SU-DHL-6 (cell line): Measurements from ENCODE around the gene ELMO2.

Experiments used
- H2AFZ ChIP-seq: fragments of 200-600 bp; sonication (generic); 2 replicates; pipeline ENCODE4 v1.6.1; 2014; ENCODE audit warnings: low read depth, mild to moderate bottlenecking, moderate library complexity, mixed read lengths, antibody characterized with exemption, low read length; ENCODE audit not compliant: severe bottlenecking
- H3F3A ChIP-seq: fragments of 200-600 bp; shearing (Covaris generic); 2 replicates; pipeline ENCODE4 v1.6.0; 2016; ENCODE audit warnings: antibody characterized with exemption, mild to moderate bottlenecking; ENCODE audit not compliant: insufficient read depth
- H3K27ac ChIP-seq: fragments of 200-600 bp; sonication (generic); 2 replicates; pipeline ENCODE4 v1.5.1; 2016; ENCODE audit warnings: low read depth, mild to moderate bottlenecking, low read length, moderate library complexity, mixed read lengths
- H3K27me3 ChIP-seq: fragments of 200-600 bp; sonication (generic), shearing (Covaris generic); 2 replicates; pipeline ENCODE4 v1.6.0; 2014; ENCODE audit warnings: mild to moderate bottlenecking, low read length
- H3K36me3 ChIP-seq: fragments of 200-600 bp; sonication (generic); 2 replicates; pipeline ENCODE4 v1.6.1; 2014; ENCODE audit warnings: mild to moderate bottlenecking, low read length, mixed read lengths
- H3K4me2 ChIP-seq: fragments of 300-600, 200-600 bp; shearing (Covaris generic), sonication (generic); 2 replicates; pipeline ENCODE4 v1.6.0; 2014; ENCODE audit warnings: low read length, low read depth, mild to moderate bottlenecking; ENCODE audit not compliant: poor library complexity, severe bottlenecking
- H3K4me3 ChIP-seq: fragments of 200-600 bp; sonication (generic); 2 replicates; pipeline ENCODE4 v1.5.1; 2014; ENCODE audit warnings: antibody characterized with exemption, low read length, mild to moderate bottlenecking, mixed read lengths; ENCODE audit not compliant: insufficient read depth, poor library complexity, severe bottlenecking
- H3K79me2 ChIP-seq: fragments of 200-600 bp; sonication (generic); 2 replicates; pipeline ENCODE4 v1.6.1; 2014; ENCODE audit warnings: mild to moderate bottlenecking, low read length, moderate library complexity; ENCODE audit not compliant: insufficient read depth
- H3K9ac ChIP-seq: fragments of 200-600 bp; sonication (generic); 2 replicates; pipeline ENCODE4 v1.7.0; 2014; ENCODE audit warnings: mild to moderate bottlenecking, low read length
- H3K9me2 ChIP-seq: fragments of 200-600 bp; sonication (generic); replicated peaks from 2 replicates; pipeline ENCODE4 v1.6.1; 2014; ENCODE audit warnings: low read length; ENCODE audit not compliant: insufficient read depth
- H3K9me3 ChIP-seq: fragments of 200-600 bp; sonication (generic); 2 replicates; pipeline ENCODE4 v1.6.1; 2014; ENCODE audit warnings: low read length, mixed read lengths; ENCODE audit not compliant: insufficient read depth
- H4K20me1 ChIP-seq: fragments of 200-600 bp; sonication (generic); 2 replicates; pipeline ENCODE4 v1.6.1; 2014; ENCODE audit warnings: low read depth, mild to moderate bottlenecking, antibody characterized with exemption, low read length, moderate library complexity, mixed read lengths
- EZH2phosphoT487 ChIP-seq: fragments of 200-600 bp; sonication (generic), shearing (Covaris generic); conservative IDR thresholded peaks from 2 replicates; pipeline ENCODE4 v1.6.1; 2018; ENCODE audit warnings: mild to moderate bottlenecking, antibody characterized with exemption, low read length, moderate library complexity, mixed read lengths
- TF ChIP-seq, protein P1 (sequence below): fragments of 200-600 bp; sonication (generic); IDR thresholded peaks from one replicate; pipeline ENCODE4 v1.5.1; 2017; ENCODE audit warnings: antibody characterized with exemption, mild to moderate bottlenecking, low read length, moderate library complexity; ENCODE audit not compliant: insufficient read depth, poor library complexity, severe bottlenecking

ELMO2 gene

GRCh38 chr20:46343348-46343974 lies 63.0 kb downstream of the ELMO2 start:
- H2AFZ ChIP-seq: no peak overlapping the region
- H3F3A ChIP-seq: no peaks in the 10 kb centered on the region
- H3K4me2 ChIP-seq: no peak overlapping the region
- no peaks in the 10 kb centered on the region for H3K27me3 ChIP-seq
- H3K27ac ChIP-seq: no peak overlapping the region
- H3K9ac ChIP-seq: no peak overlapping the region
- H3K36me3 ChIP-seq: no peaks in the 10 kb centered on the region
- TF ChIP-seq EZH2phosphoT487: no peak
- TF ChIP-seq, protein P1, sequence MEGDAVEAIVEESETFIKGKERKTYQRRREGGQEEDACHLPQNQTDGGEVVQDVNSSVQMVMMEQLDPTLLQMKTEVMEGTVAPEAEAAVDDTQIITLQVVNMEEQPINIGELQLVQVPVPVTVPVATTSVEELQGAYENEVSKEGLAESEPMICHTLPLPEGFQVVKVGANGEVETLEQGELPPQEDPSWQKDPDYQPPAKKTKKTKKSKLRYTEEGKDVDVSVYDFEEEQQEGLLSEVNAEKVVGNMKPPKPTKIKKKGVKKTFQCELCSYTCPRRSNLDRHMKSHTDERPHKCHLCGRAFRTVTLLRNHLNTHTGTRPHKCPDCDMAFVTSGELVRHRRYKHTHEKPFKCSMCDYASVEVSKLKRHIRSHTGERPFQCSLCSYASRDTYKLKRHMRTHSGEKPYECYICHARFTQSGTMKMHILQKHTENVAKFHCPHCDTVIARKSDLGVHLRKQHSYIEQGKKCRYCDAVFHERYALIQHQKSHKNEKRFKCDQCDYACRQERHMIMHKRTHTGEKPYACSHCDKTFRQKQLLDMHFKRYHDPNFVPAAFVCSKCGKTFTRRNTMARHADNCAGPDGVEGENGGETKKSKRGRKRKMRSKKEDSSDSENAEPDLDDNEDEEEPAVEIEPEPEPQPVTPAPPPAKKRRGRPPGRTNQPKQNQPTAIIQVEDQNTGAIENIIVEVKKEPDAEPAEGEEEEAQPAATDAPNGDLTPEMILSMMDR: no peak
- no peaks in the 10 kb centered on the region for H3K9me3 ChIP-seq
- H3K9me2 ChIP-seq: no peaks in the 10 kb centered on the region
- H3K79me2 ChIP-seq: no peaks in the 10 kb centered on the region
- H3K4me3 ChIP-seq: no peak overlapping the region
- H4K20me1 ChIP-seq: no peaks in the 10 kb centered on the region

GRCh38 chr20:46342451-46343347 lies 63.7 kb downstream of the ELMO2 start:
- Histone ChIP-seq H3K36me3 (no peaks in the 10 kb centered on the region), H3K4me2 (no peak overlapping the region), H3K79me2 (no peaks in the 10 kb centered on the region), H3K27ac (no peak overlapping the region), H2AFZ (no peak overlapping the region), H3F3A (no peaks in the 10 kb centered on the region), H3K9ac (no peak overlapping the region), H3K9me3 (no peaks in the 10 kb centered on the region), H3K9me2 (no peaks in the 10 kb centered on the region), H3K27me3 (no peaks in the 10 kb centered on the region), H3K4me3 (no peak overlapping the region), H4K20me1 (no peaks in the 10 kb centered on the region)
- no peak for TF ChIP-seq EZH2phosphoT487
- TF ChIP-seq, protein P1: no peak

GRCh38 chr20:46342010-46342378 lies 64.4 kb downstream of the ELMO2 start:
- H3K9me3 ChIP-seq: no peaks in the 10 kb centered on the region
- no peak overlapping the region for H3K9ac ChIP-seq

More at GRCh38 chr20:46342010-46342378, 64.4 kb downstream of the ELMO2 start:
- Histone ChIP-seq H3F3A (no peaks in the 10 kb centered on the region), H3K9me2 (no peaks in the 10 kb centered on the region), H3K79me2 (no peaks in the 10 kb centered on the region), H4K20me1 (no peaks in the 10 kb centered on the region), H3K4me2 (no peak overlapping the region), H3K4me3 (no peak overlapping the region), H2AFZ (no peak overlapping the region), H3K36me3 (no peaks in the 10 kb centered on the region), H3K27me3 (no peaks in the 10 kb centered on the region), H3K27ac (no peak overlapping the region)
- TF ChIP-seq, protein P1: no peak
- TF ChIP-seq EZH2phosphoT487: no peak
